HG02642 (cell line): ENCODE results near the gene OARD1.
"Not testable (repeated sequence)": the region's sequence is repeated elsewhere in the genome, so short reads cannot be mapped to it uniquely, and the experiment has no call there.

Source experiments
- ATAC-seq: cut with Tn5 transposase; IDR thresholded peaks from one replicate; pipeline ENCODE4 v1.9.1; 2021; ENCODE audit warnings: mild to moderate bottlenecking; ENCODE audit not compliant: unreplicated experiment, poor library complexity

The OARD1 gene, protein sequence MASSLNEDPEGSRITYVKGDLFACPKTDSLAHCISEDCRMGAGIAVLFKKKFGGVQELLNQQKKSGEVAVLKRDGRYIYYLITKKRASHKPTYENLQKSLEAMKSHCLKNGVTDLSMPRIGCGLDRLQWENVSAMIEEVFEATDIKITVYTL

DNA sequence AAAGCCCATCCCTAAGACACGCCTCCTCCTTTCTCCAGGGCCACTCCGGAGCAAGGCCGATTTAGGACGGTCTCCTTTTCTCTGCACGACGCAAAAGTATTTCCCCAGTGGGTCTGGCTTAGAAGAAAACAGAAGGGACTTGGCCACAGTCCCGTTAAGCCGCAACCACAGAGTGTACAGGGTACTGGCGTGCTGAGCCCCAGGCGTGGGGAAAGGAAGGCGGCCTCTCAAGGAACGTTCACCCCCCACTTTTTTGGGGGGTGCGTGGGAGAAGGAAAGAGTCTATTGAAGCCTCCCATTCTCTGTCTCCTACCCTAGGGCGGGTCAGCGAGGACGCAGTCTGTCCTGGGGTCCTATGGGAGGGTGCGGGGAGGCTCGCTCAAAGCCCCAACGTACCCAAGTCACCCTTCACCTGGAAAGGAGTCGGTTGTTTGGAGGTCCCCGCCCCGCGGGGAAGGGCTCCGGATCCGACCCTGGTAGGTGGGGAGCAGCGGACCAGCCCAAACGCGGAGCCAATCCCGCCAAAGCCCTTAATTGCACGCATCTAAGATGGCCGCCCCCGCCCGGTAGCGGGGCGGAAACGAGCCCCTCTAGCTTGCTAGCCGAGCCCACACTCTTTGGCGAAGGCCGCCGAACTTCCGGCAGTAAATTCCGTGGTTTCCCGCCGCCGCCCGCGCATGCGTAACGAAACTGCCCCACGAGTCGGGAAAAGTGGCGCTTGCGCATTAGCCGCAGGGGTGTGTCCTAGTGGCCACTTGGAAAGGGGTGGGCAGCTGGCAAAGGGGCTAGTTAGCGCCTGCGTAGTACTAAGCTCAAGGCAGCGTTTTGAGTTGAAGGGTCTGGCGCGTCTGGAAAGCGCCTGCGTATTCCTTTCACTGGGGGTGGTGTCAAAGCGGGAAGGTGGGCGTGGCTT, at the start of gene OARD1:
Gene OARD1, minus strand, starts transcription at position 434 of the 913 bp plus-strand sequence. CDS start 722 bp downstream, outside the sequence.
- peak; percentile 67 for ATAC-seq

DNA sequence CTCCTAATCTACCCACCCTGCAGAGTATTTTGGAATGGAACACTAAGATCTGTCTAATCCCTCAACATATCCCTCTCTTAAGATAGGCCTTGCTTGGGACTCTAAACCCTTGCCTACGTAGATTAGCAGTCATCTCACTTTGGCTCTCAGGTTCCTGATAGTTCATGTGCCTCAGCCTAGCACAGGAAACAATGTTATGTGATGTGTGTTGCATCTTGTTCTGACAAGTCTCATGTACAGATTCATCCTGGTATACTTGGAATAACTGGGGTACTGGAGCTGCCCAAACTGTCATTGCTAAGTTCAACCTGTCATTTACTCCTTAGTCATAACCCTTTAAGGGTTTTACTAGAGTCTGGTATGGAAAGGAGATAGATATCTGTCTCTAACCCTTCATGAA, 47.9 kb upstream of the OARD1 start:
- ATAC-seq = no peak

DNA sequence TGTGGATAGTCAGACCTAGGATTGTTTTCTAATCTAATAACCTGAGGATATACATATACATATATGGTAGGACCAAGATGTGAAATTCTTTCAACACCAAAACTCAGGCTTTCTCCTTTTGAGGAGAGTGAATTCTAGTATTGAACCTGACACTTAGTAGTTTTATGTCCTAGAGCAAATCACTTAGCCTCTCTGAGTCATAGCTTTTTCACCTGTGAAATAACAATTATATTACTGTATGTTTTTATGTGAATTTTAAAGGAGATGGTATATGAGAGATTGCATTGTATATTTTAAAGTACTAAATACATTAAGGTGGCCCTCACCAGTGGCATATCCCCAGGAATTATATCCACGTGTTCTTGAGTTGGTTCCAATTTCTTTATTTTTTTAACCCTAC, 47.4 kb upstream of the OARD1 start:
- no peak for ATAC-seq

DNA sequence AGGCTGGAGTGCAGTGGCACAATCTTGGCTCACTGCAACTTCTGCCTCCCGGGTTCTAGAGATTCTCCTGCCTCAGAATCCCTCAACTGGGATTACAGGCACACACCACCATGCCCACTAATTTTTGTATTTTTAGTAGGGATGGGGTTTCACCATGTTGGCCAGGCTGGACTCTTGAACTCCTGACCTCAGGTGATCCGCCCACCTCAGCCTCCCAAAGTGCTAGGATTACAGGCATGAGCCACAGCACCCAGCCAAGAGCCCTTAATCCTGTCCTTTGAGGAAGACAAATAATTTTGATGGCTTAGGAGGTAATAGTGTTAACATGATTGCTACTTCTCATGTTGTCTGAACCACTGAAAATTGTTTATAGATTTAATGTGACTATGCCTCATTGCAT, 42.9 kb upstream of the OARD1 start:
- not testable (repeated sequence) for ATAC-seq

DNA sequence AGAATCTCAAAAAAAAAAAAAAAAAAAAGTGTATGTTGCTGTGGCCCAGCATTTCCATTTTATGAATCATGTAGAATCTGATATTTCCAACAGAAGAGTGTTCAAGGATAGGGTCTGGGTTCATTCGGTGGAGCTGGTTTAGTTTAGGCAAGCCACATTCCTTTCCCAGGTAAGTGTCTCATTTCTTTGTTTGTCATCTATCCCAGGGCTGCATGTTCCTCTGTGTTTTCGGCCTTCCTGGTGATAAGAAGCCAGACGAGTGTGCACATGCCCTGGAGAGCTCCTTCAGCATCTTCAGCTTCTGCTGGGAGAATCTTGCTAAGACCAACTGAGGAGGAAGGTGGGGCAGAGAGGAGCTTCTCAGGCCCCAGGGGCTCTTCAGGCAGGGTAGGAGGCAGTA, 38.9 kb upstream of the OARD1 start:
- no peak for ATAC-seq

DNA sequence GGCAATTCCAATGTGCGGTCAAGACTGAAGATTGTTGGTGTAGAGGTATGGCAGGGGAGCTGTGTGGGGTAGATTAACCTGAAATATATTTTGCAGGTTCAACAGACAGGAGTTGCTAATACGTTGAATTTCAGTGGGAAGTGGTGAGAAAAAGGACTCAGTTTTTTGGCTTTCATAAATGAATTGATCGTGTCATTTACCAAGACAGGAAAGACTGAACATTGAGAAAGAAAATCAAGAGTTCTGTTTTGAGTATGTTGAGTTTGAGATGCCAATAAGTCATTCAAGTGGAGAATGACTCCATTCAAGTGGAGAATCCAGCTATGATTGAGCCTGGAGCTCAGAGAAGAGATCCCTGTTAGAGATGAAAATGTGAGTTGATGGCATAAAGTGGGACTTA, 31.7 kb upstream of the OARD1 start:
- ATAC-seq = no peak

DNA sequence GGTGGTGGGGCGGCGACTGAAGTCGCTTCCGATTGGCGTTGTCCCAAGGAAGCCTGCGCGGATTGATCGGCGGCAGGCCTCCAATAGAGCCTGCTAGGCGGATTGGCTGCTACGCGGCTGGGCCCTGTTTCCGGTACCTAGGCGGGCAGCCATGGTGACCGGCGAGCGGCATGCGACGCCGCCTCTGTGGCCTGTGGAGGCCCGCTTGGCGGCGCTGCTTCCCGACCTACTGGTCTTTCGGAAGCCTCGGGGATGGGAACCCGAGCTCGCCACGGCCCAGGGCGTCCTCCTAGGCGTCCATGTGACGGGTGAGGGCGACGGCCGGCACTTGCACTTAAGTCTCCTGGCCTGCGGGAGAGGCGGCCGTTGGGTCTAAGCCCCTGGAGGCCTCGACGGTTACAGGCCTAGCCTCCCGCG, 28.7 kb upstream of the OARD1 start:
- ATAC-seq = no peak

DNA sequence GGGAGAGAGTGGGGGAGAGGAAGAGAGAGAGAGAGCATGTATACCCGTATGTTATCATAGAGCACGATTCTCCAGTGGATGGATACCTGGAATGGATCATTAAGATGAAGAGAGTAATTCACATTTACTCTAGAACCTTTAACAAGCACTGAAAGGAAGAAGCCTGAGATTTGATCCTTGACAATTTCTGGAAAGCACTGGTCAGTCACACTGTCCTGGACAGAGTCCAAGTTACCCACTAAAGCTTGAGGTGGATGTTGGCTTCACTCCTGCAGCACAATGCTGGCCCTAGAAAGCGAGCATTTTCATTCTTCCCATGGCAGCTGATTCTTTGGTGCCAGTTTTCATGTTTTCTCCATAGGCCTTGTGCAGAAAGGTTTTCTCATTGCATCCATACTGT, 26.2 kb upstream of the OARD1 start:
- ATAC-seq = no peak

DNA sequence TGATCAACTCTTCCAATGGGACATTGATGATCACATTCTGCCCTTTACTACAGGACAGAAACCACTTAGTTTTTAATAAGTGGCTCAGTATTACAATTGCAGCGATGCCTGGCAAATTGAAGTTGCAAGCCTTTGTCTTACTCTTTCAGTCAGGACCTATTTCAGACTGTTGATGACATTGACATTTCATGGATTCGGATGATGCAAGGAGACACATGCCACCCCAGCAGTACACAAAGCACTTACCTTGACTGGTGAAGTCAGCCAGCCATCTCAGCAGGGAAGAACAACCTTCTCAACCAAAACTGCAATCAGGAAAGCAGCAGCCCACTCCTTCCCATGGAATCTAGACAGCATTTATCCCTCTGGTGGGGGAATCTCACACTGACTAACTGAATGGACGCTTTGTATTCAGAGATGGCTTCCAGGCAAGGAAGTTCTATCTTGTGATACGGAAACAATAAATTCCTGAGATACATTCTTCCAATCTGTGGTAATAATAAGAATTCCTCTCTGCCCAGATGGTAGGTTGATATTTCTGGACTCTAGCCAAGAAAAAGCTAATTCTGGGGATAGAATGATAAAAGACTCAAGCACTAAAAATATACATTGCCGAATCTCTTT, 25.4 kb upstream of the OARD1 start:
- no peak for ATAC-seq

DNA sequence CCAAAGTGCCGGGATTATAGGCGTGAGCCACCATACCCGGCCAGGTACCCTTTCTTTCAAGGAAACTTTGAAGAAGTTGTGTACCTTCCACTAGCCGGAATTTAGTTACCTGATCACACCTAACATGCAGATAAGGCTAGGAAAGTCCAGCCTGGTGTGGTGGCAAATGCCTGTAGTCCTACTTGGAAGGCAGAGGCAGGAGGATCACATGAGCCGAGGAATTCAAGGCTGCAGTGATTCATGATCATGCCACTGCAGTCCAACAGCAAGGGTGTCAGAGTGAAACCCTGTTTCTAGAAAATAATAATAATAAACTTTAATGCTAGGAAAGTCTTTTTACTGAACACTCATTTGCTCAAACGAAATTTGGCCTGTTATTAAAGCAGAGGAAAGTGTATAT, 21.6 kb upstream of the OARD1 start:
- ATAC-seq = no peak

DNA sequence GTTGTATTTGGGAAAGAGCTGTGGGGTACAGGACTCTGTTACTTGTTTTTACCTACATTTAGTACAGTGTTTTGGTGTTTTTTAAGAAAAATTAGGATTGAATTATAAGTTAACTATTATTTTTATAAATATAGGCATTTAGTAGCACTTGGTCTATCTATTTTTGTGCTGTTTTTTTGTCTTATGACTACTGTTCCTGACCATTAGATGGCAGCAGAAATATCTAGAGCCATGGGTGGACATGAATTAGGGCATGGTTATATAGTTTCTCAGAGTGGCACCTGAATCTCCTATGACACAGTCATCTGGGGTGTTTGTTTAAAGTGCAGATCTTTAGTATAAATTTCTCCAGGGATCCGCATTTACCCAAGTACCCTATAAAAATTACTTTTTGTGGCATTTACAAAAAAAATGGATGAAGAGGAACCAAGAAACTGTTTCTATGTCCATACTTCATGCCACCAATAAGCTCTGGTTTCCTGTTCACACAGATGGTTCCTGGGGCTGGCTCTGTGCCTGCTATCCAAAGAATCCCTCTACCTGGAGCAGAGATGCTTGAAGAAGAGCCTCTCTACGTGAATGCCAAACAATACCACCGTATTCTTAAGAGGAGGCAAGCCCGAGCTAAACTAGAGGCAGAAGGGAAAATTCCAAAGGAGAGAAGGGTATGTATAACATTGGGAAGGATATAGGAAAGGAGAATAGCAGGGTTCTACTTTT, 20.4 kb upstream of the OARD1 start:
- ATAC-seq = no peak

DNA sequence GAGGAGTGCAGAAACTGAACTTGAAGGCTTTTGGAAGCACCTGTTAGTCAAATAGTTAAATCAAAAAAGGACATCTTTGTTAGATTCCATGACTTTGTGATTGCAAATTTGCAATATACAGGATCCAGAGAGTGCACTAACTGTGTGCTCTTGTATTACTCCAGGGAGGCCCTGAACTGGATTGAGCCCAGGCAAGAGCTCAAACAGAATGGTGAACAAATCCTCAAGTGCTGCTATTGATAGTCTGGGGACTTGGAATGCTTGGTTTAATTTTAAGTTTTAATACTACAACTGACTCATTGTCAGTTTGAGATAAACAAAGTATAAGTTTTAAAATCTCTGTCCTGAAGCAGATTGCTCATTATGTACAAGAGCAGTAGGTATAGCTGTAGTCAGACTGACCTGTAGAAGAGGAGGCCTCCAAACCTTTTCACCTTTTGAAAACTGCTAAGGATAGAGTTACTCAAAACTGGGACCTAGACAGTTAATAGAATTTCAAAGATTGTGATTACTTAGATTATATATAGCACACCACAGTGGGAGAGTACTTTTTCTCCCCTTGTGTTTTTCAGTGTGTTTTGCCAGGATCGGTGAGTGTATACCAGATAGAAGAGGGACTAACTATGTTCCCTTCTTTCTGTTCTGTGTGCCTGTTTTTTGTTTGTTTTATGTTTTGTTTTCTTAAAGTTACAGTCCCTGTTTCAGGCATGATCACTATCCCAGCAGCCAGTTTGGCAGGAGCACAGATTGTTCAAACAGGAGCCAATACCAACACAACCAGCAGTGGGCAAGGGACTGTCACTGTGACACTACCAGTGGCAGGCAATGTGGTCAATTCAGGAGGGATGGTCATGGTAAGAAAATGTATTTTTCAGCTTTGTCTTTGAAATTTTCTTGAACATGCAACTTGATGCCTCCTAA, 18.9 kb upstream of the OARD1 start:
- ATAC-seq = no peak

DNA sequence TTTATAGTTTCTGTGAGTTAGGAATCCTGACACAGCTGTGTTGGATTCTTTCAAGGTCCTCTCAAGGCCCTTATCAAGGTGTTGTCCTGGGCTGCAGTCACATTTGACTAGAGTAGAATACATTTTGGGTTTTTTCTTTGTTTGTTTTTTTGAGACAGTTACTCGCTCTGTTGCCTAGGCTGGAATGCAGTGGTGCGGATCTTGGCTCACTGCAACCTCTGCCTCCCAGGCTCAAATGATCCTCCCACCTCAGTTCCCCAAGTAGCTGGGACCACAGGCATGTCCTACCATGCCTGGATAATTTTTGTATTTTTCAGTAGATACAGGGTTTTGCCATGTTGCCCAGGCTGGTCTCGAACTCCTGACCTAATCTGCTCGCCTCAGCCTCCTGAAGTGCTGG, 16.3 kb upstream of the OARD1 start:
- no peak for ATAC-seq

DNA sequence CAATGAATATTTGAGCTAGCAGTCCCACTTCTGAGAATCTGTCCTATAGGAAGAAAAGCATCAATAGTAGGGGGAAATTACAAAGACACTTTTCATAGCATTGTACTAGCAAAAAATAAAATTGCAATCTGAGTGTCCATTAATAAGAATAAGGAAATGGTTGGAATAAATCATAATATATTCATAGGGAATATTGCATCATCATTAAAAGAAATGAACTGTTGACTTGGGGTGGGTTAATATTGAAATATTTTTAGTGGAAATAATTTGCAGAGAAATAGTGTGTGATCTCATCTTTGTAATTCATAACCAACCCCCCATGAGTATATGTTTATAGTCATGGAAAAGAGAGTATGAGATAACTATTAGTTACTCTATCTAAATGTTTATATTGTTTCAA, 13.0 kb upstream of the OARD1 start:
- ATAC-seq = no peak

DNA sequence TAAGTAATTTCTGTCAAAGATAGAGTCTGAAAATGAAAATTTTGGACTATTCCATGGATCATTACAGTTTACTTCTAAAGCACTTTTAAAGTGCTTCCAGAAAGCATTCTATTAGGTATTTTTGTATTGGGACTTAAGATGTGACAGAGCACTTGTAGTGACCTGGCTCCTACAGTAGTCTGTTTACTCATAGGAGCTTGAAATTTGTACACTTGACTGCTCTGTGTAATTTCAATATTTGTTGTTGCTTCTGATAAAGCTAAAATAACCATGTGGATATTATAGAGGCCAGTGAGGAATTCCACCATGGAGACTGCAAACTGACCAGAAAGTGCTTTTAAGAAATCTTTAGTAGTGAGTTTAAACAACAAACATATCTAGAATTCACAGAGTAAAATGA, 10.9 kb upstream of the OARD1 start:
- no peak for ATAC-seq

DNA sequence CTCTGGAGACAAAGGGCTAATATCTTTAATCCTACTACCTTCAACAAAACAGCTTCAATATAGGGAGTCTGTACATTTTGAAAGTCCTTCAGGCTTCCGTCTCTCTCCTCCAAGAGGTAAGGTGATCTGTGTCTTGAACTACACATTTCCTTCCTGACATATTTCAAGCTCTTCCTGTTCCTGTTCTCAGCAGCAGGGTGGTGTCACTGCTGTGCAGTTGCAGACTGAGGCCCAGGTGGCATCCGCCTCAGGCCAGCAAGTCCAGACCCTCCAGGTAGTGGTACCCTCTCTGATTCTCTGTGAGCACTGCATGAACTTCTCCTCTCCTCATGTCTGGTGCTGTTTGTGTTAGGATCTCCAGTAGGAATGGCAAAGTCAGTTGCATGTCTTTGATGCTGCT, 8.5 kb upstream of the OARD1 start:
- no peak for ATAC-seq

DNA sequence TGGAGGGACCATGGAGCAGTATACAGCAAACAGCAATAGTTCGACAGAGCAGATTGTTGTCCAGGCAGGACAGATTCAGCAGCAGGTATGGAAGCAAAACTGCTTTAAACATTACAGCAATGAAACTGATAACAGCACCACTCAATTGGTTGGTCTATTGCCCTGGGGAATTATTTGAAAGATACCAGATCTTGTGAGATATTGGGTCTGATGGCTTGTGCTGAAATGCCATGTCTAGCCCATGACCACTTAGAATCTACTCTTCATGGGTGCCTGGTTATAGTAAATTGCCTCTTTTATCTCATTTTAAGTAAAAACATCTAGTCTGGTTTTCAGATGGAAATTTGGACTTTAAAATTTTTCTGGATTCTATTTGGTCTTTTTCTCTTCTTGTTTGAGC, 6.9 kb upstream of the OARD1 start:
- no peak for ATAC-seq

DNA sequence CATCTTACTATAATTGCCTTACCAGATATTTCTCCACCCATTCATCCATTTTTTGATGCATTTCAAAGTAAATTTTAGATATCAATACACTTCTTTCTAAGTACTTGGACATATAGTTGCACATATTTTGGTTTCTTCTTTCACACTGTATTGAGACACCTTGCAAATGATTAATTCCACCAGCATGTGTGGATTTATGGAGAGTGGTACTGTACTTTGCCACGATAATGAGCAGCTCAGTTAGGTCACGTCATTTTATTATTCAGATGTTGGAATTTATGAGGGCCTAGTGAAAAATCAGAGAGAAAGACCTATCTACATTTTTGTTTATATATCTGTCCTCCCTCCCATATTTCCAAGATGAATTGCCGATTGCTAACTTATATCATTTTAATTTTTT, 5.9 kb upstream of the OARD1 start:
- no peak for ATAC-seq

DNA sequence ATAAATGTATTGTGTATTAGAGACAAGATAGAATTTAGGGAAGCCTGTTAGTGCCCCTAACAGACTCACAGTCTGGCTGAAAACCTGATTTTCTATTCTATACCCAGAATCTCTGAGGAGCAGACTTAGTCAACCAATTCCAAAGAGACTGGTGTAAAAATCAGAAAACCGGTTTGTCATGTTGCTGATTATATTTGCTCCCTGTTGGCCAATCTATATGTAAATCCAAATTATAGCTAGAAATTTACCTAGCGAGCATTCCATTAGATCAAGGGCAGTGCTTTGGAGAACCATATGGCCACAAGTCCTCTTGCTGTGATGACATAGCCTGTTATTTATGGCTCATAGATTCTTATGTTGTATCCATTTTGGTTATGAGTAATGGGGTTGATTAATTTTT, 5.4 kb upstream of the OARD1 start:
- ATAC-seq = no peak
